ENCODE results near the gene ZSCAN5A.
"Not testable (repeated sequence)": the region's sequence is repeated elsewhere in the genome, so short reads cannot be mapped to it uniquely, and the experiment has no call there.

ZSCAN5A gene

DNA sequence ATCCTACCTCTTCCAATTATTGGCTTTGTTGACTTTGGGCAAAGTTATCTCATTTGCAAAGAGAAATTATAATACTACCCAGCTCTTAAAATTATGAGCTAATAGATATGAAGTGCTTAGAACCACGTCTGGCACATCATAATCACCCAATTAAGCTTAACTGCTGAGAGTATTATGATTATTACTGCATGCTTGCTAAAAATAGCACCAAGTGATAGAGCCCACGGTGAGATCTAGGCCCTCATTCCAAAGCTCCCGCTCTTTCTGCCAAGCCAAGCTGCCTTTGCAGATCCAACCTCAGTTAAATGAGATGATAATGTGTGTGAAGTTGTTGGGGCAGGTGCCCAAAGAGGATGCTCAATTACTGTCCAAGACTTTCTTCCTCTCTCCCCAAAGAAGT, 48.6 kb downstream of the ZSCAN5A start:
- no peak overlapping the region for H3K9ac ChIP-seq
- H3K4me2 ChIP-seq: no peak overlapping the region
- H3K4me1 ChIP-seq: peaks cover 0 to 4% (median 0%) of the 10 kb centered on the region in 10 experiments; a peak in 1 of 20 replicates
- H3K36me3 ChIP-seq: peaks cover 0 to 12% (median 0%) of the 10 kb centered on the region in 11 experiments; a peak in 5 of 22 replicates
- no peak overlapping the region for H3K4me3 ChIP-seq
- no peak for TF ChIP-seq Cebpa-rat (IDR thresholded peaks at IDR 0.05)
- no peak overlapping the region for H3K27ac ChIP-seq
- H3K27me3 ChIP-seq: no peaks in the 10 kb centered on the region
- no peaks in the 10 kb centered on the region for H3K9me3 ChIP-seq (replicated peaks in 1 of 11)
- no peaks in the 10 kb centered on the region; a peak in 1 of 22 replicates for H4K20me1 ChIP-seq

DNA sequence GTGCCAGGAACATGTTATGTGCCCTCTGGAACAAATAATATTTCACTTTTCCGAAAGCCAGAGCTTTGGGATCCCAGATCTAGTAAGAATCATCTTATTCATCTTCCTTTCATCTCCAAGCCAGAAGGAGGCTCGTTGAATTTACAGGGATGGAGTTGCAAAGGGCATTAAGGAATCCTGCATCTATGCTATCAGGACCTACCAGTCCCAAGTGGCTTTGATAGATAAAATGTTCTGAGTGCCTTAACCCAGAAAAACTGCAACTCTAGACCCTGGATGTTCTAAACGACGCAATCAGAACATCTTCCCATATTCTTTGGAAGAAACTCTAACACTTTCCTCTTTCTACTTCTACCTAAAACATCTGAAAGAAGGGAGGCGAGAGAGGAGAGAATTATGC, 51.3 kb downstream of the ZSCAN5A start:
- no peaks in the 10 kb centered on the region for H3K9me3 ChIP-seq (replicated peaks in 1 of 11)
- peaks cover 0 to 12% (median 0%) of the 10 kb centered on the region in 11 experiments; a peak in 5 of 22 replicates for H3K36me3 ChIP-seq
- no peak for TF ChIP-seq Cebpa-rat (IDR thresholded peaks at IDR 0.05)
- no peak overlapping the region for H3K4me2 ChIP-seq
- H3K27ac ChIP-seq: no peak overlapping the region
- H4K20me1 ChIP-seq: no peaks in the 10 kb centered on the region; a peak in 1 of 22 replicates
- no peaks in the 10 kb centered on the region for H3K27me3 ChIP-seq
- no peak overlapping the region for H3K4me3 ChIP-seq
- H3K4me1 ChIP-seq: peaks cover 0 to 4% (median 0%) of the 10 kb centered on the region in 10 experiments; a peak in 1 of 20 replicates
- no peak overlapping the region for H3K9ac ChIP-seq

- not testable (repeated sequence) for H3K9me3 ChIP-seq (replicated peaks in 1 of 11); H3K27me3 ChIP-seq; H3K4me2 ChIP-seq; H3K9ac ChIP-seq; H3K27ac ChIP-seq; H3K4me1 ChIP-seq; H4K20me1 ChIP-seq; H3K4me3 ChIP-seq
- H3K36me3 ChIP-seq: peaks cover 0 to 12% (median 0%) of the 10 kb centered on the region in 11 experiments; a peak in 5 of 22 replicates
Observed at GRCh38 chr19:56261932-56262331, 52.7 kb downstream of the ZSCAN5A start.

- Histone ChIP-seq H3K4me1 (peaks cover 0 to 4% (median 0%) of the 10 kb centered on the region in 10 experiments; a peak in 1 of 20 replicates), H3K9ac (no peak overlapping the region), H3K36me3 (peaks cover 0 to 7% (median 0%) of the 10 kb centered on the region in 11 experiments; a peak in 5 of 22 replicates), H3K4me3 (no peak overlapping the region), H3K27ac (no peak overlapping the region), H4K20me1 (no peaks in the 10 kb centered on the region; a peak in 1 of 22 replicates), H3K9me3 (replicated peaks in 1 of 11) (no peaks in the 10 kb centered on the region), H3K4me2 (no peak overlapping the region), H3K27me3 (no peaks in the 10 kb centered on the region)
- no peak for TF ChIP-seq Cebpa-rat (IDR thresholded peaks at IDR 0.05)
Observed at GRCh38 chr19:56261145-56261544, 53.5 kb downstream of the ZSCAN5A start.

- H4K20me1 ChIP-seq: no peaks in the 10 kb centered on the region
- no peaks in the 10 kb centered on the region for H3K9me3 ChIP-seq (replicated peaks in 1 of 11)
- H3K4me1 ChIP-seq: peaks cover 0 to 4% (median 0%) of the 10 kb centered on the region in 10 experiments; a peak in 1 of 20 replicates
- H3K4me3 ChIP-seq: no peak overlapping the region
- H3K9ac ChIP-seq: no peak overlapping the region
- H3K4me2 ChIP-seq: no peak overlapping the region
- no peaks in the 10 kb centered on the region for H3K27me3 ChIP-seq
- peaks cover 0 to 6% (median 0%) of the 10 kb centered on the region in 11 experiments; a peak in 5 of 22 replicates for H3K36me3 ChIP-seq
- TF ChIP-seq Cebpa-rat (IDR thresholded peaks at IDR 0.05): no peak
- no peak overlapping the region for H3K27ac ChIP-seq
Observed at GRCh38 chr19:56258272-56258671, 56.4 kb downstream of the ZSCAN5A start.

DNA sequence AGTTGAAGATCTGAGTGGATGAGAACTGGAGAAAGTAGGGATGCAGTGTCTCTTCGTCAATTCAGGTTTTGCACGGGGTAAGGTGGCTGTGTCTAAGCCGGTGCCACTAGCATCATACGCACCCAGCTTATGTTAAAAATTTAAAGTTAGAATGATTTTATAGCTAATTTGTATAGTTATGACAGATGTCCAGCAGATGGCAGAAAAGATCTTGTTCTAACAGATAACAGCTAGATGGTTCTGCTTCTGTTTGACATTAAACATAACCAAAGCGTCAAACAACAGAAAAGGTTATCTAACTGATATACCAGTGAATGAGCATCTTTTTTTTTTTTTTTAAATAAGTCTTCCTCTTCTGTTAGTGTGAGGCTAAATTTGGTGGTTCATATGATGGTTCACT, 60.9 kb downstream of the ZSCAN5A start:
- H3K36me3 ChIP-seq: no peaks in the 10 kb centered on the region
- H3K4me3 ChIP-seq: no peak overlapping the region
- no peaks in the 10 kb centered on the region for H3K27me3 ChIP-seq
- TF ChIP-seq Cebpa-rat (IDR thresholded peaks at IDR 0.05): no peak
- H3K4me1 ChIP-seq: no peaks in the 10 kb centered on the region
- peaks cover 0 to 4% (median 0%) of the 10 kb centered on the region in 11 experiments; a peak in 2 of 22 replicates for H3K9me3 ChIP-seq (replicated peaks in 1 of 11)
- H3K4me2 ChIP-seq: no peak overlapping the region
- H3K27ac ChIP-seq: no peak overlapping the region
- H4K20me1 ChIP-seq: no peaks in the 10 kb centered on the region
- no peak overlapping the region for H3K9ac ChIP-seq

GRCh38 chr19:56252699-56253422, 61.8 kb downstream of the ZSCAN5A start:
- no peak for TF ChIP-seq Cebpa-rat (IDR thresholded peaks at IDR 0.05)
- no peak overlapping the region for H3K27ac ChIP-seq
- no peak overlapping the region for H3K4me3 ChIP-seq
- no peak overlapping the region for H3K9ac ChIP-seq
- H4K20me1 ChIP-seq: no peaks in the 10 kb centered on the region
- H3K4me1 ChIP-seq: no peaks in the 10 kb centered on the region
- H3K27me3 ChIP-seq: no peaks in the 10 kb centered on the region
- H3K4me2 ChIP-seq: no peak overlapping the region
- no peaks in the 10 kb centered on the region for H3K36me3 ChIP-seq
- peaks cover 0 to 4% (median 0%) of the 10 kb centered on the region in 11 experiments; a peak in 2 of 22 replicates for H3K9me3 ChIP-seq (replicated peaks in 1 of 11)

DNA sequence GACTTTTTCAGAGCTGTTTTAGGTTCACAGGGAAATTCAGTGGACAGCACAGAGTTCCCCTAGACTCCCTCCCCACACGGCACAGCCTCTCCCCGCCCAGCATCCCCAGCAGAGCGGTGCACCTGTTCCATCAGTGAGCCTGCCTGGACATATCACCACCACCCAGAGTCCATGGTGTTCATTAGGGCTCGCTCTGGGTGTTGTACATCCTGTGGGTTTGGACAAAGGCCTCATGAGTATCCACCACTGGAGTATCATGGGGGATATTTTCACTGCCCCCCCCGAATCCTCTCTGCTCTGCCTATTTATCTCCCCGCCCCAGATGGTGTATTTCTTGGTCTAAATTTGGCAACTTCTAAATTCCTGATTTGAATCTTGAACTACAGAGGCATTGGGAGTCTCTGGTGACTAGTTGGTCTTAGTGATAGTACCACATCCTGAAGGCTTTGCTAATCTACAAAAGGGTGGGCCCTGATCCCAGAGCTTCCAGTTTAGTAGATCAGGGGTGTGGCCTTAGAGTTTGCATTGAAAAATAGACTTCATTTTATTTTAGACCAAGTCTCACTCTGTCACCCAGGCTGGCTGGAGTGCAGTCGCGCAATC, 65.8 kb downstream of the ZSCAN5A start:
- not testable (repeated sequence) for H4K20me1 ChIP-seq; H3K9me3 ChIP-seq (replicated peaks in 1 of 11); H3K27me3 ChIP-seq; H3K4me3 ChIP-seq; H3K4me1 ChIP-seq; H3K9ac ChIP-seq; H3K36me3 ChIP-seq; H3K27ac ChIP-seq; H3K4me2 ChIP-seq

- H3K36me3 ChIP-seq, H3K27me3 ChIP-seq, H4K20me1 ChIP-seq: not testable (repeated sequence)
Observed at GRCh38 chr19:56245764-56246163, 68.9 kb downstream of the ZSCAN5A start.

More at GRCh38 chr19:56245764-56246163, 68.9 kb downstream of the ZSCAN5A start:
- not testable (repeated sequence) for H3K9ac ChIP-seq; H3K9me3 ChIP-seq (replicated peaks in 1 of 11); H3K4me2 ChIP-seq; H3K4me3 ChIP-seq; H3K4me1 ChIP-seq; H3K27ac ChIP-seq
